DOHH2 (cell line): ENCODE data around the gene DOHH.

Experiments used
- H3F3A ChIP-seq: fragments of 200-600 bp; sonication (generic), shearing (Covaris generic); 2 replicates; pipeline ENCODE4 v1.6.0; 2016; ENCODE audit warnings: antibody characterized with exemption, mild to moderate bottlenecking; ENCODE audit not compliant: control insufficient read depth, insufficient read depth
- H3K27ac ChIP-seq: fragments of 200-600 bp; sonication (generic); 2 replicates; pipeline ENCODE4 v1.5.1; 2014; ENCODE audit warnings: low read depth, mild to moderate bottlenecking, low read length, moderate library complexity
- H3K27me3 ChIP-seq: fragments of 200-600 bp; sonication (generic); 2 replicates; pipeline ENCODE4 v1.6.1; 2014; ENCODE audit warnings: mild to moderate bottlenecking, low read length, mixed read lengths; ENCODE audit not compliant: control insufficient read depth
- H3K36me3 ChIP-seq: fragments of 200-600 bp; sonication (generic); 2 replicates; pipeline ENCODE4 v1.6.1; 2014; ENCODE audit warnings: mild to moderate bottlenecking, low read length, moderate library complexity, mixed read lengths; ENCODE audit not compliant: control insufficient read depth
- H3K4me1 ChIP-seq: fragments of 200-600 bp; sonication (generic); 2 replicates; pipeline ENCODE4 v1.6.1; 2014; ENCODE audit warnings: mild to moderate bottlenecking, low read length, mixed read lengths; ENCODE audit not compliant: control insufficient read depth
- H3K4me2 ChIP-seq: fragments of 200-600 bp; sonication (generic); 2 replicates; pipeline ENCODE4 v1.6.0; 2014; ENCODE audit warnings: mild to moderate bottlenecking, low read length, moderate library complexity
- H3K4me3 ChIP-seq: fragments of 200-600 bp; sonication (generic); 2 replicates; pipeline ENCODE4 v1.5.1; 2014; ENCODE audit warnings: mild to moderate bottlenecking, low read length, mixed read lengths
- H3K79me2 ChIP-seq: fragments of 200-600 bp; sonication (generic); 2 replicates; pipeline ENCODE4 v1.6.1; 2014; ENCODE audit warnings: mild to moderate bottlenecking, low read length, mixed read lengths; ENCODE audit not compliant: control insufficient read depth
- H3K9me2 ChIP-seq: fragments of 200-600 bp; sonication (generic); replicated peaks from 2 replicates; pipeline ENCODE4 v1.6.1; 2014; ENCODE audit warnings: mild to moderate bottlenecking, low read length, mixed read lengths; ENCODE audit not compliant: control insufficient read depth
- H3K9me3 ChIP-seq: fragments of 200-600 bp; sonication (generic); 2 replicates; pipeline ENCODE4 v1.6.1; 2014; ENCODE audit warnings: antibody characterized with exemption, low read length, mixed read lengths; ENCODE audit not compliant: control insufficient read depth, insufficient read depth
- H4K20me1 ChIP-seq: fragments of 200-600 bp; sonication (generic); 2 replicates; pipeline ENCODE4 v1.6.0; 2014; ENCODE audit warnings: low read depth, mild to moderate bottlenecking, antibody characterized with exemption, low read length, moderate library complexity; ENCODE audit not compliant: control insufficient read depth, insufficient read depth
- CTCF ChIP-seq: fragments of 200-600 bp; sonication (generic); IDR thresholded peaks from one replicate; pipeline ENCODE4 v1.5.1; 2014; ENCODE audit warnings: antibody characterized with exemption, mild to moderate bottlenecking, low read depth, low read length; ENCODE audit not compliant: poor library complexity, severe bottlenecking
- EZH2phosphoT487 ChIP-seq: fragments of 200-600 bp; sonication (generic); IDR thresholded peaks from 2 replicates; pipeline ENCODE4 v1.6.1; 2017; ENCODE audit warnings: borderline replicate concordance, mild to moderate bottlenecking, antibody characterized with exemption, low read length, moderate library complexity, mixed read lengths

The DOHH gene

GRCh38 chr19:3468211-3468610, 32.3 kb downstream of the DOHH start:
- Histone ChIP-seq H3K4me3 (no peak overlapping the region), H3K79me2 (no peaks in the 10 kb centered on the region), H3K4me2 (no peak overlapping the region), H3K9me2 (no peaks in the 10 kb centered on the region), H3F3A (no peaks in the 10 kb centered on the region), H3K36me3 (no peaks in the 10 kb centered on the region), H3K27ac (no peak overlapping the region), H3K4me1 (no peaks in the 10 kb centered on the region), H3K27me3 (no peaks in the 10 kb centered on the region), H4K20me1 (no peaks in the 10 kb centered on the region), H3K9me3 (0 out of 2 replicates have a peak, but pooled peaks cover 2% of the 10 kb centered on the region)
- TF ChIP-seq CTCF (no peak), EZH2phosphoT487 (no peak)

DNA sequence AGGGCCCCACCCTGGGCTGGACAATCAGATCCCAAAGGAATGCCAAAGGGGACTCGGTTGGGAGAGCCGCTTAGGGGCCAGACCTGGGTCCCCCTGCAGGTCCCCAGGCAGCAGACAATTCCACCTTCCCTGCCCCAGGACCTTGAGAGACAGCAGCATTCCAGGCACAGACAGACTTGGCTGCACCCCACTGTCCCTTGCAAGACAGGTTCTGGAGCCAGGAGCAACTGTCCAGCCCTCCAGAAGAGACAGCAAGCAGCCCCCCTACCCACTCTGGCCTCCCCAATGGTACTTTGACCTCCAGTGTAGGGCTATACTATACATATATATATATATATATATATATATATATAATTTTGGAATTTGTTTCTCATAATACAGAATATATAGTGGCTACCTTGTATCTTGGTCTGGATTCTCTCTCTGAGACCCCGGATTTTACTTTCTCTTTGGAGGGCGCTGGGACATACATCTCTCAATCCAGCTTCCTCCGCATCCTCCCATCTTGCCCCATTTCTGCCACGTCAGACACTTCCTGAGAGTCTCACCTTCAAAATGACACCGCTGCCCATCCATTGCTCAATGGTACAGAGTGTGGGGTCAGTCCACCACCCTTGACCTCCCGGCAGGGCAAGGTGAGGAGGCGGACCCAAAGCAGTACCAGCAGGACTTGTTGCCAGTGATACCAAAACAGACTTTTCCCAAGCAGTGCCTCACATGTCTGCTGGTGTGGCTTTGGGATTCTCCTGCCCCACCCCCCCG, 32.9 kb downstream of the DOHH start:
- Histone ChIP-seq H3F3A (no peaks in the 10 kb centered on the region), H3K4me2 (no peak overlapping the region), H3K9me2 (no peaks in the 10 kb centered on the region), H3K27ac (no peak overlapping the region), H3K79me2 (no peaks in the 10 kb centered on the region), H4K20me1 (no peaks in the 10 kb centered on the region), H3K4me3 (no peak overlapping the region), H3K27me3 (no peaks in the 10 kb centered on the region), H3K9me3 (0 out of 2 replicates have a peak, but pooled peaks cover 2% of the 10 kb centered on the region), H3K36me3 (no peaks in the 10 kb centered on the region), H3K4me1 (no peaks in the 10 kb centered on the region)
- no peak for TF ChIP-seq CTCF
- TF ChIP-seq EZH2phosphoT487, result no peak

GRCh38 chr19:3466635-3467034, 33.8 kb downstream of the DOHH start:
- no peaks in the 10 kb centered on the region for H3K36me3 ChIP-seq
- H3K27ac ChIP-seq, result no peak overlapping the region
- H3K4me3 ChIP-seq, result no peak overlapping the region
- no peak for TF ChIP-seq CTCF
- TF ChIP-seq EZH2phosphoT487, result no peak
- 0 out of 2 replicates have a peak, but pooled peaks cover 2% of the 10 kb centered on the region for H3K9me3 ChIP-seq
- H3K9me2 ChIP-seq, result no peaks in the 10 kb centered on the region
- no peaks in the 10 kb centered on the region for H3F3A ChIP-seq
- no peak overlapping the region for H3K4me2 ChIP-seq
- no peaks in the 10 kb centered on the region for H3K4me1 ChIP-seq
- H3K27me3 ChIP-seq, result no peaks in the 10 kb centered on the region
- no peaks in the 10 kb centered on the region for H3K79me2 ChIP-seq
- no peaks in the 10 kb centered on the region for H4K20me1 ChIP-seq
